ENCODE data around the gene NSG1.
"Not testable (repeated sequence)": the region's sequence is repeated elsewhere in the genome, so short reads cannot be mapped to it uniquely, and the experiment has no call there.

The NSG1 gene

GRCh38 chr4:4437798-4438470, 51.0 kb downstream of the NSG1 start:
- no peak for FAIRE-seq

- FAIRE-seq: no peak
Measured at GRCh38 chr4:4438891-4439290, 52.0 kb downstream of the NSG1 start.

- FAIRE-seq: no peak
Measured at GRCh38 chr4:4439782-4440181, 52.9 kb downstream of the NSG1 start.

- FAIRE-seq: no peak
Measured at GRCh38 chr4:4440333-4441061, 53.6 kb downstream of the NSG1 start.

- FAIRE-seq: no peak
Measured at GRCh38 chr4:4443821-4444220, 56.9 kb downstream of the NSG1 start.

- no peak for FAIRE-seq
Measured at GRCh38 chr4:4446434-4446833, 59.5 kb downstream of the NSG1 start.

GRCh38 chr4:4455210-4455865, 68.4 kb downstream of the NSG1 start:
- FAIRE-seq: no peak

- no peak for FAIRE-seq
Measured at GRCh38 chr4:4456351-4456750, 69.4 kb downstream of the NSG1 start.

- FAIRE-seq: no peak
Measured at GRCh38 chr4:4456816-4457578, 70.1 kb downstream of the NSG1 start.

- FAIRE-seq: no peak
Measured at GRCh38 chr4:4457803-4458553, 71.1 kb downstream of the NSG1 start.

- no peak for FAIRE-seq
Measured at GRCh38 chr4:4459181-4459580, 72.3 kb downstream of the NSG1 start.

GRCh38 chr4:4460759-4461158, 73.9 kb downstream of the NSG1 start:
- FAIRE-seq: no peak

GRCh38 chr4:4461178-4461577, 74.3 kb downstream of the NSG1 start:
- FAIRE-seq: no peak

GRCh38 chr4:4461850-4462249, 74.9 kb downstream of the NSG1 start:
- FAIRE-seq: no peak

GRCh38 chr4:4462970-4463369, 76.1 kb downstream of the NSG1 start:
- FAIRE-seq: no peak

GRCh38 chr4:4465238-4465637, 78.3 kb downstream of the NSG1 start:
- FAIRE-seq: not testable (repeated sequence)
